AG08395 (cell line): ENCODE results near the gene PTGDS.

Source experiments
- DNase-seq: peaks from one replicate; pipeline ENCODE4 v3.0.0; 2012; ENCODE audit warnings: mixed read lengths, low spot score

PTGDS gene

DNA sequence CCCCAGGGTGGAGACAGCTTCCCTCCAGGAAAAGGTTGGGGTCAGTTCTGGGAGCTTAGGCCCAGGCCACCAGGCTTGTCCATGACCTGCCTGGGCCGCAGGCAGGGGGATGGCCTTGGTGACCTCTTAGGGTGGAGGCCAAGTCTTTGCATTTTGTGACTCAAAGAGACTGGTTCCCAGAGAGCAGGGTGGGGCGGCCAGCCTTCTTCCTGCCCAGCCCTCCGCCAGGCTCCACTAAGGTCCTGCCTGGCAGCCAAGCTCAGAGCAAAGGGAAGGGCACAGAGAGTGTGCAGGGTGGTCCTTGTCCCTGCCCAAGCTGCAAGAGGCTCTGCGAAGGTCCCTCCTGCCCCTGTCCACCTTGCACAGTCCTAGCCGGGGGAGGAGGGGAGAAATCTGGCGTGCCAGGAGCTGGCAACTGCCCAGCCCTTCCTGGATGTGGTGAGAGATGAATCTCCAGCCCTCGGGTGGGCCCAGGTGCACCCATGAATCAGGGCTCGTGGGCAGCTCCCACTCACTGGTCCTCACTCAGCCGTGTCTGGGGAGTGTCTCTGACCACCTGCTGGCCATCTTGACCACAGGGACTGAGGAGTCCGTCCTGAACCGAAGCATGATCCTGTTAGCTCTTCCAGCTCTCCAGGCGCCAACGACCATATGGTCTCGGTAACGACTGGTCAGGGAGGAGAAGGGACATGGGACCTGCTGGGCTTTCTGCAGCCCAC, 2.3 kb upstream of the PTGDS start:
- no peak for DNase-seq

- peak; percentile 62 for DNase-seq
Measured at GRCh38 chr9:136975644-136976043, 1.7 kb upstream of the PTGDS start.

DNA sequence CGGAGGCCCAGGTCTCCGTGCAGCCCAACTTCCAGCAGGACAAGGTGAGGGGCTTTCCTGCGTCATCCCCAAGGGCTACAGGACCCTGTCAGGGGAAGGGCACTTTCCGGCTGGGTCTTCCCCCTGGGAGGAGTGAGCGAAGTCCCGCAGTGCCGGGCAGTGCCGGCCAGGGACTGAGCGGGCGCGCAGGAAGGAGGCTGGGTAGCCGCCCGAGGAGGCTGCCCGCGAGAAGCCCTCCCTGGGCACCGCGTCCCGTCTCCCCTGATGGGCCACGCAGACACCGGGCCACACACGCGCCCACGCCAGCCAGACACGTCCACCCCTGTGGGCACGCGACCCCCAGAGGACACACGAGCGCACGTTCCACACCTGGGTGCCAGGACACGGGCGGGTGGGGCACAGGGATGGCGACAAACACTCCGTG, 357 bp downstream of the PTGDS start:
- DNase-seq: no peak

DNA sequence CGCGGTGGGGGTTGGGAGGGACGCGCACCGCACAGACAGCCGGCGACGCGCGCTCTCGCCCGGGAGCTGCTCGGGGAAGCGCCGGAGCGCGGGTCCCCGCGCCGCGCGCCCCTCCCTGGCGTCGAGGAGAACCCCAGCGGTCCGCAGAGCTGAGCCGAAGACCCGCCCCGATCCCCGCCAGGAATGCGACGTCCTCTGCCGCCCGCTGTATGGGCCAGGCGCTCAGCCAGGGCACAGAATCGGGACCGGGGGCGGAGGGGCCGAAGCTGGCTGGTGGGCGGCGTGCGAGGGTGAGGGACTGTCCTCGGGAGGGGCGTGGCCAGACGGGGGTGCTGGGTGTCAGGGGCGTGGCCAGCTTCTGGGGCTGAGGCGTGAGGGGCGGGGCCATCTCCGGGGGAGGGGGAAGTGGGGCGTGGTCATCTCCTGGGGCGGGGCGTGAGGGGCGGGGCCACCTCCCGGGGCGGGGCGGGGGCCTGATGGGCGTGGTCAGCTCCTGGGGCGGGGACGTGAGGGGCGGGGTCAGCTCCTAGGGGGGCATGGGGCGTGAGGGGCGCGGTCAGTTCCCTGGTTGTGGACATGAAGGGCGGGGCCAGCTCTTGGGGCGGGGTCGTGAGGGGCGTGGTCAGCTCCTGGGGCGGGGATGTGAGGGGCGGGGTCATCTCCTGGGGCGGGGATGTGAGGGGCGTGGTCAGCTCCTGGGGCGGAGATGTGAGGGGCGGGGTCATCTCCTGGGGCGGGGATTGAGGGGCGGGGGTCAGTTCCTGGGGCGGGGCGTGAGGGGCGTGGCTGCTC, 965 bp downstream of the PTGDS start:
- DNase-seq: peak; percentile 97

DNA sequence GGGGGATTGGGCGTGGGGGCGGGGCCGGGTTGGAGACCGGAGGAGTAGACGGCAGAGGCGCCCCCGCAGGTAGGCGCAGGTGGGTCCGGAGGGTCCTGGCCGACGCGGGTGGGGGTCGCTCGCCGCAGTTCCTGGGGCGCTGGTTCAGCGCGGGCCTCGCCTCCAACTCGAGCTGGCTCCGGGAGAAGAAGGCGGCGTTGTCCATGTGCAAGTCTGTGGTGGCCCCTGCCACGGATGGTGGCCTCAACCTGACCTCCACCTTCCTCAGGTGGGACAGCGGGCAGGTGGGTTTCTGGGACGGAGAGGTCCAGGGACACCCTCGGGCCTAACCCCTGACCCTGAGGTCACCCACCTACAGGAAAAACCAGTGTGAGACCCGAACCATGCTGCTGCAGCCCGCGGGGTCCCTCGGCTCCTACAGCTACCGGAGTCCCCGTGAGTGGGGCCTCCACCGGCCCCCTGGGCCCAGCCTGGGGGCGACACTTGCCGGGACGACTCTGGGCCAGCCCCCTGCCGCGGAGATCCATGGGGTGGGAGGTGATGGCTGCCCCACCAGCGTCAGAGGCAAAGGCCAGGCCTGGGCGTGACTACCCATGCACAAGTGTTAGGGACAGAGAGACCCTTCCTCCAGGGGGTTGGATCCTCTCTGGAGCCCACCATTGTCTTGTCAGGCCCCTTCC, 1.7 kb downstream of the PTGDS start:
- DNase-seq: no peak

- no peak for DNase-seq
Measured at GRCh38 chr9:136979769-136980587, 2.7 kb downstream of the PTGDS start.

DNA sequence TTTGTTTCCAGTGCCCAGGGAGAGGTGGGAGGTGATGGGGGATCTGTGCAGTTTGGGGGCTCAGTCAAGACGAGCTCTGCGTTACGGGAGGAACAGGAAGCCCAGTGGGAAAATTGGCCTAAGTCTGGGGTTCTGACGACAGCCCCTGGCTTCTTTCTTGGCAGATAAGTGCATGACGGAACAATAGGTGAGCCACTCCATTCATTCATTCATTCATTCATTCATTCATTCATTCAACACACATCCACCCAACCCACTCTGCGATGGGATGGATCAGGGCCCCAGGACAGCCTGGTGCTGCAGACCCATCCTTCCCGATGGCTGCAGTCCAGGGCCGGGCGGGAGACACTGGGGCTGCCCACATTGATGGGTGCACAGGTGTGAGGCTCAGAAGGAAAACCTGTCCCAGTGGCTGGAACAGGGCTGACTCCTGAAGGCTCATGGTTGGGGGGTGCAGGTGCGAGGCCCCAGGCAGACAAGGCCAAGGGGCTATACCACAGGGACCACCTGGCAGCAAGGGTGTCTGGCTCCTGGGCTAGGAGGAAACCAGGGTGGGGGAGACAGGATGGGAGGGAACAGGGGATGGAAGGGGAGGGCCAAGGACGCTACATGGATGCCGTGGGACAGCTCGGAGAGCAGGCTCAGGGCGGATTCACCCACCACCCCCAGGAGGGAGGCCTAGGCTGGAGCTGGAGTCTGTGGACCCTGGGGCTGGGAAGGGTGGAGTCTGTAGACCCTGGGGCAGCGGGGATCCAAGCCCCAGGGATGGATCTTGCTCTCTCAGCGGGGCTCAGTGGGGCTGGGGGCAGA, 3.6 kb downstream of the PTGDS start:
- no peak for DNase-seq

DNA sequence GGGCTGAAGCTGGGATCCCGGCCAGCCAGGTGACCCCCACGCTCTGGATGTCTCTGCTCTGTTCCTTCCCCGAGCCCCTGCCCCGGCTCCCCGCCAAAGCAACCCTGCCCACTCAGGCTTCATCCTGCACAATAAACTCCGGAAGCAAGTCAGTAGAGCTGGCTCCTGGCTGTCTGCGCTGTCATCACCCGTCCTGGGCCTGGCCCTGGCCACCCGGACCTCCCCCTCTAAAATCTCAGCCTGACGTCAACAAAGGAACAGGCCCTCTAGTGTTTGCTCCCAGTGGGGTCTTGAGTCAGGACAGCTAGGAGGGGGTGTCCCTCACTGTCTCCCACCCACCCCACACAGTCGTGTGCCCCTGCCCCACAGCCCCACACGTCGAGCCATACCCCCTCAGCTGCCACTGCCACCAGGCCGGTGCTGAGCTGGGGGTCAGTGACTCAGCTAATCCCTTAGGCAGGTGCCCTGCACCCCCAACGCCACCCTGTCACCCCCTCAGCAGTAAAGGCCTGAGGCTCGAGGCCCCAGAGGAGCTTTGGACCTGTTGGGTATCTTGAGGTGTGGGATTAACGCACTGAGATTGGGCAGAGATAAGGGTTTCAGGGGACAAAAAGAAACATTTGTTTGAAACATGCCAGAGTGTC, 4.4 kb downstream of the PTGDS start:
- peak; percentile 35 for DNase-seq

DNA sequence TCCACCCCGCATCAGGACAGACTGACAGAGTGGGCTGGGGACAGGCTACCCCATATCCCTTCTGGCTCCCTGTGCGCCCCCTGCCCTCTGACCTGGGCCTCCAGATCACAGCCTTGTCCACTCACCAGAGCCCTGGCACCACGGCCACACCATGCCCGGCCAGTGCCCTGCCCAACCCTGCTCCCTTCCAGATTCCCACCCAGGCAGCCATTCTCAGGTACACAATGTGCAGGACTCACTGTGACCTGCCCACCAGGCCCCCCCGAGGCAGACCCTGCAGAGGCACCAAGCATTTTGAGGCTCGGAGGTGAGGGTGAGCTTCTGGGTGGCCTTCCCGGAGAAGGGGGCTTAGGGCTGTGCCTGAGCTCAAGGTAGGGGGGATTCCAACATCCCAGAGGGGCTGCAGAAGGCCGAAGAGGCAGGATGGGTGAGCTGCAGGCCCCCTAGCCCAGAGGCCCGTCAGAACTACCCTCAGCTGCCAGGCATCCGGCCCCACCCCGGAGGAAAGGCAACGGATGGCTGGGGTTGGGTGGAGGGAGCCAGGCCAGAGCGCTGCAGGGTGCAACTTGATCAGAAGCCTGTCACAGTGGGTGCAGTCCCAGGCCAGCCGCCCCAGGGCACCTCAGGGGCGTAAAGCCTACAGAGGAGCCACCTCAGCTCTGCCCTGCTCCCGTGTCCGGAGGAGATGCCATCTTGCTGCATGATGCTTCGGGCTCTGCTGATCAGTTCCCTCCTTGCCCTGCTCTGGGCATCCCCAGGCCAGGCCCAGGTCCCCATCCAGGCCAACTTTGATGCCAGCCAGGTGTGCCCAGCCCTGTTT, 5.1 kb downstream of the PTGDS start, which contains the start of gene LCNL1:
TSS of gene LCNL1 (plus strand) at position 762 of the 820 bp plus-strand sequence. CDS start 594 bp downstream, outside the sequence.
- DNase-seq: no peak

GRCh38 chr9:136983167-136983566, 5.9 kb downstream of the PTGDS start:
- no peak for DNase-seq

DNA sequence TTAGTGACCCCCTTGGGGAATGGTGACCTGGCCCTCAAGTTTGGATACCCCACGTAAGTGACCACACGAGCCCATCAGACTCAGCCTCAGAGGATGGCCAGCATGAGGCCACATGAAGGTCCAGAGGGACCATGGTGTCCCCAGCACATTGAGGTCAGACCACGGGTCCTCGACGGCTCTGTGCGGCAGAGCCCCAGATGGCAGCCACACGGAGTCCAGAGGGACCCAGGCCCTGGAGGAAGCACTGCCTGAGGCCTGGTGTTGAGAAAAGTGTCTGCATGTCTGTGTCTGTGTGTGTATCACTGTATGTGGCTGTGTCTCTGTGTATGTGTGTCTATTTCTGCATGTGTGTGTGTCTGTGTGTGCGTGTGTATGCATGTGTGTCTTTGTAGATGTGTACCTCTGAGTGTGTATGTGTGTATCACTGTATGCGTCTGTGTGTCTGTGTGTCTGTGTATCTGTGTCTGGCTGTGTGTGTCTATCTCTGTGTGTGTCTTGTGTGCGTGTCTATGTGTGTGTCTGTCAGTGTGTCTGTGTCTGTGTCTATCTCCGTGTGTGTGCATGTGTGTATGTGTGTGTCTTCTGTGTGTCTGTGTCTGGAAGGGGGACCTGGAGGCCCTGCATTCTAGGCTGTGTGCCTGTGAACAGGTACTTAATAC, 6.5 kb downstream of the PTGDS start:
- DNase-seq: no peak

- DNase-seq: no peak
Measured at GRCh38 chr9:136984464-136985026, 7.2 kb downstream of the PTGDS start.

DNA sequence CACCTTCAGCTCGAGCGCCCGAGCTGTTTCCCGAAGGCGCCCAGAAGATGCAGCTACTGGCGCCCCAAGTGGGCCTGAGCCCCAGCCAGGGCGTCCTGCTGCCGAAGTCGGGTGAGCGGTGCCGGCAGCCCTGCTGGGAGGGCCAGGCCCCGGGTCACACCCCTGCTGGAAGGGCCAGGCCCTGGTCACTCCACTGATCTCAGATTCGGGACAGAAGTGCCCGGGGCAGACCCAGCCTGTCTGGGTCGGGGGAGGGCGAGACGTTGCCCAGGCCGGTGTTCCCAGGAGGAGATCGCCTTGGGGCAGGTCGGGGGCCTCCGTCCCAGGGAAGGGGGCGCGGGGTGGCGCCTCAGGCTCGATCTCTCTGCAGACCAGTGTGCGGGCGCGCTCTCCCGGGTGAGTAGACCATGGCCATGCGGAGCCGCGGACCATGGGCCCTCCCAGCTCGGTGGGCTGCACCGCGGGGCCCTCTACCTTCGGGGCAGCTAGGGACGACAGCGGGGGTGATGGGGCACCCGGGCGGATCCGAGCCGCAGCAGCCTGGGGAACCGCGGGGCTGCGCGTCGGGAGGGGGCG, 7.8 kb downstream of the PTGDS start:
- DNase-seq: no peak

DNA sequence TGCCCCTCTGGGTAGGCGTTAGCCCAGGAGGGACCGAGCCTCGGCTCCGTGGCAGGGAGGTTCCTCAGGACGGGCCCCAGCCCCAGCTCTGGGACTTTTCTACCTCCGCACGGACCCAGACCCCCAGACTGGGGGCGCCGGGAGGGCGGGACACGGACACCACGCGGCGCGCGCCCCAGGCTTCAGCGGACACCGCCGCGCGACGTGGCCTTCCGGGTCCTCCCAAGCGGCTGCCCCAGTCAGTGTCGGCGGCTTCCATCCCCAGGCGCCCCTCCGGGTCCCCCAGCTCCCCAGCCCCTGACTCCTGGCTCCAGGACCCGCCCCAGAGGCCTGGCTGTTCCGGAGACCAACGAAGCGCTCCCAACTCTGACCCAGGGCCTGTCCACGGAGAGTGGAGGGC, 8.5 kb downstream of the PTGDS start:
- DNase-seq: no peak

- DNase-seq: no peak
Measured at GRCh38 chr9:136988872-136989271, 11.6 kb downstream of the PTGDS start.

- DNase-seq: no peak
Measured at GRCh38 chr9:136990242-136990911, 13.1 kb downstream of the PTGDS start.

- peak; percentile 98 for DNase-seq
Measured at GRCh38 chr9:136991993-136992818, 14.9 kb downstream of the PTGDS start, which contains the start of gene PAXX. TSS of gene PAXX (plus strand) at chr9:136992422. CDS start at chr9:136992444, 22 bp downstream.
